Peyer's patch (tissue), 4 donors: ENCODE data around the gene GH2.

Source experiments
- CTCF ChIP-seq, 6 experiments: fragments of 450-650 bp in 4 of 6; fragments of 200-600 bp in 2 of 6; sonication (generic) in 1 of 6; IDR thresholded peaks; one replicate each; pipeline ENCODE4 v1.5.1; 2017 to 2019; ENCODE audit warnings: antibody characterized with exemption in 6 of 6, mild to moderate bottlenecking in 3 of 6, moderate library complexity in 1 of 6
- POLR2A ChIP-seq, 2 donors: fragments of 450-650 bp; IDR thresholded peaks; one replicate each; pipeline ENCODE4 v1.5.1; 2017; ENCODE audit warnings: antibody characterized with exemption in 2 of 2, mild to moderate bottlenecking in 2 of 2, moderate library complexity in 2 of 2

GRCh38 chr17:63853260-63853659, 28.5 kb downstream of the GH2 start:
- TF ChIP-seq CTCF (IDR thresholded peaks at IDR 0.05) (no peak), POLR2A (IDR thresholded peaks at IDR 0.05) (no peak)
